ENCODE results near the gene TSPAN5.

Gene TSPAN5

DNA sequence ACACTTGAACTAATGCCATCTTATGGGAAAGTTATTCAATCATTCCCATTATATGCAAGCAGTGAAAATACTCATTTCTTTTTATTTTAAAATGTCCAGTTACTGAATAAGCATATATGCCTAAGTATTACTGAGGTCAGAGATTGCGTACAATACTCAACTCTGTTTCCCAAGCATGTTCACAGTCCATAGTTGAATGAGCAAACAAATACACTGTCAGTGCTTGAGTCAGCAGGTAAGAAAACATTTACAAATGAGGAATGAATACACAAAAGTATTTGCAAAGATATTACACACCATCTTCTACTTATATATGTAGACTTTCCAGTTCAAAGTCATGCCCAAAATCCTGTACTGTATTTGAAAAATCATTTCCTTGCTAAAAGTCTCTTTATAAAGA lies 74.1 kb downstream of the TSPAN5 start:
- TF ChIP-seq EZH2phosphoT487 (IDR thresholded peaks at IDR 0.05; ENCODE audit: borderline replicate concordance) = no peak
- TF ChIP-seq, protein P1, sequence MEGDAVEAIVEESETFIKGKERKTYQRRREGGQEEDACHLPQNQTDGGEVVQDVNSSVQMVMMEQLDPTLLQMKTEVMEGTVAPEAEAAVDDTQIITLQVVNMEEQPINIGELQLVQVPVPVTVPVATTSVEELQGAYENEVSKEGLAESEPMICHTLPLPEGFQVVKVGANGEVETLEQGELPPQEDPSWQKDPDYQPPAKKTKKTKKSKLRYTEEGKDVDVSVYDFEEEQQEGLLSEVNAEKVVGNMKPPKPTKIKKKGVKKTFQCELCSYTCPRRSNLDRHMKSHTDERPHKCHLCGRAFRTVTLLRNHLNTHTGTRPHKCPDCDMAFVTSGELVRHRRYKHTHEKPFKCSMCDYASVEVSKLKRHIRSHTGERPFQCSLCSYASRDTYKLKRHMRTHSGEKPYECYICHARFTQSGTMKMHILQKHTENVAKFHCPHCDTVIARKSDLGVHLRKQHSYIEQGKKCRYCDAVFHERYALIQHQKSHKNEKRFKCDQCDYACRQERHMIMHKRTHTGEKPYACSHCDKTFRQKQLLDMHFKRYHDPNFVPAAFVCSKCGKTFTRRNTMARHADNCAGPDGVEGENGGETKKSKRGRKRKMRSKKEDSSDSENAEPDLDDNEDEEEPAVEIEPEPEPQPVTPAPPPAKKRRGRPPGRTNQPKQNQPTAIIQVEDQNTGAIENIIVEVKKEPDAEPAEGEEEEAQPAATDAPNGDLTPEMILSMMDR (conservative IDR thresholded peaks at IDR 0.05; ENCODE audit: low read length) = no peak
- Histone ChIP-seq H3K4me1 (ENCODE audit: insufficient read depth, low read length, poor library complexity, severe bottlenecking) (peaks cover 19% of the 10 kb centered on the region), H3K79me2 (ENCODE audit: insufficient read depth, low read length) (peaks cover 5% of the 10 kb centered on the region; the same call in 1 of the 2 replicates), H3K9me3 (ENCODE audit: insufficient read depth, low read depth, low read length) (no peaks in the 10 kb centered on the region), H3K4me2 (ENCODE audit: low read depth, low read length, poor library complexity, severe bottlenecking) (no peak overlapping the region), H3F3A (ENCODE audit: low read depth) (no peaks in the 10 kb centered on the region), H3K36me3 (ENCODE audit: insufficient read depth, low read length) (no peaks in the 10 kb centered on the region), H2AFZ (ENCODE audit: low read length) (no peak overlapping the region), H3K27me3 (ENCODE audit: insufficient read depth, low read length, poor library complexity, severe bottlenecking) (no peaks in the 10 kb centered on the region), H3K9me2 (replicated peaks; ENCODE audit: low read depth, low read length) (no peaks in the 10 kb centered on the region), H3K4me3 (ENCODE audit: low read length, poor library complexity, severe bottlenecking) (no peak overlapping the region), H3K9ac (ENCODE audit: low read depth, low read length, poor library complexity, severe bottlenecking) (no peak overlapping the region), H4K20me1 (ENCODE audit: insufficient read depth, low read length, poor library complexity, severe bottlenecking) (no peaks in the 10 kb centered on the region)

DNA sequence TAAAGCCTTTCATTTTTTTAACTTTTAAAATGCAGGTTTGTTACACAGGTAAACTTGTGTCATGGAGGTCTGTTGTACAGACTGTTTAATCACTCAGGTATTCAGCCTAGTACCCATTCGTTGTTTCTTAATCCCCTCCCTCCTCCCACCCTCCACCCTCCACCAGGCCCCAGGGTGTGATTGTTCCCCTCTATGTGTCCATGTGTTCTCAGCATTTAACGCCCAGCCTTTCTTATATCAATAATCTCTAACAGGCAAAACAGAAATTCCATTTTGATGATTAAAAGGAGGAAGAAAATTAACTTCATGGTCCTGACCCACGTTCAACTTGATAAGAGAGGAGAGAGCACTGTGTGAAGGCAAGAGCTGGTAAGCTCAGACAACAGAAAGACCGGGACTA lies 75.1 kb downstream of the TSPAN5 start:
- TF ChIP-seq EZH2phosphoT487 (IDR thresholded peaks at IDR 0.05; ENCODE audit: borderline replicate concordance) = no peak
- TF ChIP-seq, protein P1 (conservative IDR thresholded peaks at IDR 0.05; ENCODE audit: low read length) = no peak
- Histone ChIP-seq H2AFZ (ENCODE audit: low read length) (no peak overlapping the region), H3K79me2 (ENCODE audit: insufficient read depth, low read length) (peaks cover 5% of the 10 kb centered on the region; the same call in 1 of the 2 replicates), H3K36me3 (ENCODE audit: insufficient read depth, low read length) (no peaks in the 10 kb centered on the region), H3K27me3 (ENCODE audit: insufficient read depth, low read length, poor library complexity, severe bottlenecking) (no peaks in the 10 kb centered on the region), H3F3A (ENCODE audit: low read depth) (no peaks in the 10 kb centered on the region), H3K4me1 (ENCODE audit: insufficient read depth, low read length, poor library complexity, severe bottlenecking) (peaks cover 19% of the 10 kb centered on the region), H3K9ac (ENCODE audit: low read depth, low read length, poor library complexity, severe bottlenecking) (no peak overlapping the region), H3K4me2 (ENCODE audit: low read depth, low read length, poor library complexity, severe bottlenecking) (no peak overlapping the region), H4K20me1 (ENCODE audit: insufficient read depth, low read length, poor library complexity, severe bottlenecking) (no peaks in the 10 kb centered on the region), H3K9me3 (ENCODE audit: insufficient read depth, low read depth, low read length) (no peaks in the 10 kb centered on the region), H3K9me2 (replicated peaks; ENCODE audit: low read depth, low read length) (no peaks in the 10 kb centered on the region), H3K4me3 (ENCODE audit: low read length, poor library complexity, severe bottlenecking) (no peak overlapping the region)

DNA sequence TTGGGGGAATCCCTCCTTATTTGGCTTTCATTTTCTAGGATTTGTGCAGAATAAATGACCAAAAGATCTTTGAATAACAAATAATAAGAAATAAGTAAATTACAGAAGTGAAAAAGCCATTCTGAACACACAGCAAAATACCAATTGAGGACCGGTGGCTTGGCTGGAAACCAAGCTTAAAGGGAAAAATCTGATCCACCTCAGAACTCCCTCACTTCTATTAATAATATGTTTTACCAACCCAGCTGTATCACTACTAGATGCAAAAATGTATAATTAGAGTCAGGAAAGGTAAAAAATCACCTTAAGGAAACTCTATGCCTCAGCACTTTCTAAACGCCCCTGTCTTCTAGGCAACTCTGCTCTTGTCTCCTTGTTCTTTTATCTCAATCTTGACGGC lies 77.3 kb downstream of the TSPAN5 start:
- Histone ChIP-seq H3K79me2 (ENCODE audit: insufficient read depth, low read length) (peaks cover 5% of the 10 kb centered on the region; the same call in 1 of the 2 replicates), H3K4me2 (ENCODE audit: low read depth, low read length, poor library complexity, severe bottlenecking) (peak overlapping the region; percentile 58), H3K27me3 (ENCODE audit: insufficient read depth, low read length, poor library complexity, severe bottlenecking) (no peaks in the 10 kb centered on the region), H3K9me2 (replicated peaks; ENCODE audit: low read depth, low read length) (no peaks in the 10 kb centered on the region), H2AFZ (ENCODE audit: low read length) (no peak overlapping the region), H3K36me3 (ENCODE audit: insufficient read depth, low read length) (no peaks in the 10 kb centered on the region), H3K9me3 (ENCODE audit: insufficient read depth, low read depth, low read length) (no peaks in the 10 kb centered on the region), H3F3A (ENCODE audit: low read depth) (no peaks in the 10 kb centered on the region), H3K9ac (ENCODE audit: low read depth, low read length, poor library complexity, severe bottlenecking) (peak overlapping the region; percentile 33), H3K4me1 (ENCODE audit: insufficient read depth, low read length, poor library complexity, severe bottlenecking) (peaks cover 23% of the 10 kb centered on the region), H4K20me1 (ENCODE audit: insufficient read depth, low read length, poor library complexity, severe bottlenecking) (no peaks in the 10 kb centered on the region), H3K4me3 (ENCODE audit: low read length, poor library complexity, severe bottlenecking) (peak overlapping the region; percentile 6)
- TF ChIP-seq, protein P1 (conservative IDR thresholded peaks at IDR 0.05; ENCODE audit: low read length) = no peak
- TF ChIP-seq EZH2phosphoT487 (IDR thresholded peaks at IDR 0.05; ENCODE audit: borderline replicate concordance) = no peak
